ENCODE results near the gene VSIG4.
"Not testable (repeated sequence)": the region's sequence is repeated elsewhere in the genome, so short reads cannot be mapped to it uniquely, and the experiment has no call there.

Gene VSIG4

GRCh38 chrX:65975161-65975751 lies 64.6 kb downstream of the VSIG4 start:
- FAIRE-seq = not testable (repeated sequence)
